ENCODE measurements around the gene ATOH8.

DNA sequence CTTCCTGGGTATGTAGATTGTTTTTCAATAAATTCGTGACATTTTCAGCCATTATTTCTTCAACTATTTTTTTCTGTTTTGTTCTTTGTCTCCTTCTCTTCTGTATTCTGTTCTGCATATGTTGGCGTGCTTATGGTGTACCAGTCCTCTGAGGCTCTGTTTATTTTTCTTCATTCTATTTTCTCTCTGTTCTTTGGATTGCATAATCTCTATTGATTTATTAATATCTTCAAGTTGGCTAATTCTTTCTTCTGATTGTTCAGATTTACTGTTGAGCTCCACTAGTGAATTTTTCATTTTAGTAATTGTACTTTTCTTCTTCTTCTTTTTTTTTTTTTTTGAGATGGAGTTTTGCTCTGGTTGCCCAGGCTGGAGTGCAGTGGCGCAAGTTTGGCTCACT, 49.8 kb upstream of the ATOH8 start:
- TF ChIP-seq, protein P1, sequence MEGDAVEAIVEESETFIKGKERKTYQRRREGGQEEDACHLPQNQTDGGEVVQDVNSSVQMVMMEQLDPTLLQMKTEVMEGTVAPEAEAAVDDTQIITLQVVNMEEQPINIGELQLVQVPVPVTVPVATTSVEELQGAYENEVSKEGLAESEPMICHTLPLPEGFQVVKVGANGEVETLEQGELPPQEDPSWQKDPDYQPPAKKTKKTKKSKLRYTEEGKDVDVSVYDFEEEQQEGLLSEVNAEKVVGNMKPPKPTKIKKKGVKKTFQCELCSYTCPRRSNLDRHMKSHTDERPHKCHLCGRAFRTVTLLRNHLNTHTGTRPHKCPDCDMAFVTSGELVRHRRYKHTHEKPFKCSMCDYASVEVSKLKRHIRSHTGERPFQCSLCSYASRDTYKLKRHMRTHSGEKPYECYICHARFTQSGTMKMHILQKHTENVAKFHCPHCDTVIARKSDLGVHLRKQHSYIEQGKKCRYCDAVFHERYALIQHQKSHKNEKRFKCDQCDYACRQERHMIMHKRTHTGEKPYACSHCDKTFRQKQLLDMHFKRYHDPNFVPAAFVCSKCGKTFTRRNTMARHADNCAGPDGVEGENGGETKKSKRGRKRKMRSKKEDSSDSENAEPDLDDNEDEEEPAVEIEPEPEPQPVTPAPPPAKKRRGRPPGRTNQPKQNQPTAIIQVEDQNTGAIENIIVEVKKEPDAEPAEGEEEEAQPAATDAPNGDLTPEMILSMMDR (IDR thresholded peaks at IDR 0.05), result no peak
- TF ChIP-seq, protein P2, sequence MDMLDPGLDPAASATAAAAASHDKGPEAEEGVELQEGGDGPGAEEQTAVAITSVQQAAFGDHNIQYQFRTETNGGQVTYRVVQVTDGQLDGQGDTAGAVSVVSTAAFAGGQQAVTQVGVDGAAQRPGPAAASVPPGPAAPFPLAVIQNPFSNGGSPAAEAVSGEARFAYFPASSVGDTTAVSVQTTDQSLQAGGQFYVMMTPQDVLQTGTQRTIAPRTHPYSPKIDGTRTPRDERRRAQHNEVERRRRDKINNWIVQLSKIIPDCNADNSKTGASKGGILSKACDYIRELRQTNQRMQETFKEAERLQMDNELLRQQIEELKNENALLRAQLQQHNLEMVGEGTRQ (CRISPR knock-in tag; IDR thresholded peaks at IDR 0.05), result no peak
- no peak for TF ChIP-seq ZNF317 (CRISPR knock-in tag; IDR thresholded peaks at IDR 0.05; ENCODE audit: borderline replicate concordance, low read depth)
- TF ChIP-seq NR2C2 (CRISPR knock-in tag; IDR thresholded peaks at IDR 0.05), result no peak
- TF ChIP-seq SP1 (CRISPR knock-in tag; conservative IDR thresholded peaks at IDR 0.05), result no peak
- TF ChIP-seq, protein P3, sequence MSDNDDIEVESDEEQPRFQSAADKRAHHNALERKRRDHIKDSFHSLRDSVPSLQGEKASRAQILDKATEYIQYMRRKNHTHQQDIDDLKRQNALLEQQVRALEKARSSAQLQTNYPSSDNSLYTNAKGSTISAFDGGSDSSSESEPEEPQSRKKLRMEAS (CRISPR knock-in tag; IDR thresholded peaks at IDR 0.05), result no peak
- TF ChIP-seq ELF4 (CRISPR knock-in tag; IDR thresholded peaks at IDR 0.05; ENCODE audit: low read depth), result no peak
- TF ChIP-seq, protein P4, sequence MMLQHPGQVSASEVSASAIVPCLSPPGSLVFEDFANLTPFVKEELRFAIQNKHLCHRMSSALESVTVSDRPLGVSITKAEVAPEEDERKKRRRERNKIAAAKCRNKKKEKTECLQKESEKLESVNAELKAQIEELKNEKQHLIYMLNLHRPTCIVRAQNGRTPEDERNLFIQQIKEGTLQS (CRISPR knock-in tag; conservative IDR thresholded peaks at IDR 0.05), result no peak
- TF ChIP-seq ZNF138 (CRISPR knock-in tag; conservative IDR thresholded peaks at IDR 0.05), result no peak
- TF ChIP-seq TEAD1 (CRISPR knock-in tag; IDR thresholded peaks at IDR 0.05), result no peak
- TF ChIP-seq, protein P5, sequence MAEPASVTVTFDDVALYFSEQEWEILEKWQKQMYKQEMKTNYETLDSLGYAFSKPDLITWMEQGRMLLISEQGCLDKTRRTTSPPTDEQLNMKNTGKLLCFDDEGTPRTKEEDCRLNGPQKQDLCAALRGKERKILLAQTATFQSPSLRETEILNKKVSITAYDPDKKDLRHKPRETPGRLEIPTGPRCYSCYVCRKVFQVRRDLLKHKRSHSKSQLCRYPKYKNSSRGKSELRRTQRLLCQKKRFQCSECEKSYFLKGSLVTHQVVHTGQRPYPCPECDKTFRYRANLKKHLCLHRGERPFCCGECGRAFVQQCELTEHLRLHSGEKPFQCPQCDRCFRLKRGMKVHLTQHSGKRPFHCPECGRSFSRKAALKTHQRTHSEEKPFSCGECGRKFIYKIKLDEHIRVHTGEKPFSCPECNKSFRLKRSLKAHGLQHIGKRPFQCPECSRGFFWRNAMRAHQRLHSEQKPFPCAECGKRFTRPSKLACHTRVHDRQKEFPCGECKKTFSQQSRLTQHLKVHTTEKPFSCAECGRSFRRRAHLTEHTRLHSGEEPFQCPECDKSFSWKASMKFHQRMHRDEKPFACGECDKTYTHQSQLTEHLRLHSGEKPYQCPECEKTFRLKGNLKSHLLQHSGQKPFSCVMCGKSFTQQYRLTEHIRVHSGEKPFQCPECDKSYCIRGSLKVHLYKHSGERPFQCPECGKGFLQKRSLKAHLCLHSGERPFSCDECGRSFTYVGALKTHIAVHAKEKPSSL (CRISPR knock-in tag; conservative IDR thresholded peaks at IDR 0.05), result no peak
- TF ChIP-seq, protein P6, sequence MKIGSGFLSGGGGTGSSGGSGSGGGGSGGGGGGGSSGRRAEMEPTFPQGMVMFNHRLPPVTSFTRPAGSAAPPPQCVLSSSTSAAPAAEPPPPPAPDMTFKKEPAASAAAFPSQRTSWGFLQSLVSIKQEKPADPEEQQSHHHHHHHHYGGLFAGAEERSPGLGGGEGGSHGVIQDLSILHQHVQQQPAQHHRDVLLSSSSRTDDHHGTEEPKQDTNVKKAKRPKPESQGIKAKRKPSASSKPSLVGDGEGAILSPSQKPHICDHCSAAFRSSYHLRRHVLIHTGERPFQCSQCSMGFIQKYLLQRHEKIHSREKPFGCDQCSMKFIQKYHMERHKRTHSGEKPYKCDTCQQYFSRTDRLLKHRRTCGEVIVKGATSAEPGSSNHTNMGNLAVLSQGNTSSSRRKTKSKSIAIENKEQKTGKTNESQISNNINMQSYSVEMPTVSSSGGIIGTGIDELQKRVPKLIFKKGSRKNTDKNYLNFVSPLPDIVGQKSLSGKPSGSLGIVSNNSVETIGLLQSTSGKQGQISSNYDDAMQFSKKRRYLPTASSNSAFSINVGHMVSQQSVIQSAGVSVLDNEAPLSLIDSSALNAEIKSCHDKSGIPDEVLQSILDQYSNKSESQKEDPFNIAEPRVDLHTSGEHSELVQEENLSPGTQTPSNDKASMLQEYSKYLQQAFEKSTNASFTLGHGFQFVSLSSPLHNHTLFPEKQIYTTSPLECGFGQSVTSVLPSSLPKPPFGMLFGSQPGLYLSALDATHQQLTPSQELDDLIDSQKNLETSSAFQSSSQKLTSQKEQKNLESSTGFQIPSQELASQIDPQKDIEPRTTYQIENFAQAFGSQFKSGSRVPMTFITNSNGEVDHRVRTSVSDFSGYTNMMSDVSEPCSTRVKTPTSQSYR (CRISPR knock-in tag; IDR thresholded peaks at IDR 0.05), result no peak
- TF ChIP-seq CREB1 (CRISPR knock-in tag; IDR thresholded peaks at IDR 0.05), result no peak
